Activated naive CD4-positive, alpha-beta T cell (primary cell): ENCODE measurements around the gene IGFL3.

Experiments
- DNase-seq, 4 experiments: peaks; one replicate each; lab custom pipeline; 2025; lab: John Stamatoyannopoulos, UW

The IGFL3 gene

DNA sequence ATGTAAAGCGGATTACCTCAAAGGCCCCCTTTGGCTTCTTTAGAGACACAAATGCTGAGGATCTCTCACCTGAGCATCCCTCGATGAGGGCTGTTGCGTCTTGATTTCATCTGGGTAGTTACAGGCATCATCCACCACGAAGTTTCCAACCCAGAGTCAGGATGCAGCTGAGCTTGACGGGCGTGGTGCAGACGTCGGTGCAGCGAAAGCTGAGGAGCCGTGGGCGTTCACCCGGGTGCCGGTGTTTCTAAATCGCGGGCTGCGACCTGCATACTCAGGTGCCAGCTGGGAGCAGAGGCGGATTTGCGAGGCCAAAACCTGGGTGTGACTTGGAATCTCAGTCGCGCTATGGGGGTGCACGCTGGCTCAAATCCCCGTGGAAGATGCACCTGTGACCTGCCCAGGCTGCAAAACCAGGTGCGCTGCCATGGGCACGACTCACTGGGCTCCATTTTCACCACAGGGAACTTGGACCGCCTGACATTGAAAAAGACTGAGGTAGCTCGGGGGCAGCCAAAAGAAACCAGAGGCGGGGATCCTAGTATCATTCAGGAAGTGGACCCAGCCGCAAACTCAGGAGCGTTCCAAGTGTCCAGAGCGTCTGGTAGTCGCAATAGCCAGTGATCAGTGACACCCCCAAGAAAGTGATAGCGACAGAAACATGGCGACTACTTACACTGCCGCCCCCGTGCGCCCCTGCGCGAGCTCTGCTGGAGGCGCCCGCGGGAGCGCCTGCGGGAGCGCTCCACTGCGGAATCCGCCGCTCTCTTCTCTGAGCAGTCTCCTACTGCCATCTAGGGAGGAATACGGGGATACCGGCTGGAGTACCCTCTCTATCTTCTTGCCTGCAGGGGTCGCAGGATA is 47.3 kb downstream of the IGFL3 start:
- DNase-seq: no peak

DNA sequence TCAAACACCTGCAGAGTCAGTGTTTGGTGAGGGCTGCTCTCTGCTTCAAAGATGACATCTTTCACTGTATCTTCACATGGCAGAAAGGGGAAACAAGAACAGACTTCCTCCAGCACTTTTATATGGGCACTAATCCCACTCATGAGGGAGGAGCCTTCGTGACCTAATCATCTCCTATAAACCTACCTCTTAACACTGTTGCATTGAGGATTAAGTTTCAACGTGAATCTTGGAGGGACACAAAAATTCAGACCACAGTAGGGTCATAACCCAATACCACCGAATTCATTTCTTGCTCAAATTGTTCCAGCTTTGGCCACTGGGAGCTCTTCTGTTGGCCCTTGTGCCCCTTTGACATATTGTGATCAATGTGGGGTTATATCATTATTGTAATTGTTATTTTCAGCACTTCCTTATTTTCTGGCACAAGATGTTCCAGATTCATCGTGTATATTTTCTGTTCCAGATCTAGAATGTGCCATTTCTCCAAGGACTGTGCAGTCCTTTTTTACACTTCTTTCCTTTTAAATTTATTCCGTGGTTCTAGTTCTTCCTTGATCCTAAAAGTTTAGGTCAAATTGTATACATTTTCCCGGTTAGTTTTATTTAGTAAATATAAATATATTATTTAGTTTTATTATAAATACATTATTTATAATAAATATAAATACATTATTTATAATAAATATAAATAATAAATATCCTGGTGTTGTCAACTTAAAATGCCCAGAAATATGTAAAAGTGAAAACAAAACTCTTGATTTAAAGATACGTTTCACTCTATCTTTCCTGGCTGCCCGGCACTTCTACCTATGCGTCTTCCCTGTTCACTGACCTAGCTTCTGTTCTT is 48.2 kb downstream of the IGFL3 start:
- DNase-seq: no peak

DNA sequence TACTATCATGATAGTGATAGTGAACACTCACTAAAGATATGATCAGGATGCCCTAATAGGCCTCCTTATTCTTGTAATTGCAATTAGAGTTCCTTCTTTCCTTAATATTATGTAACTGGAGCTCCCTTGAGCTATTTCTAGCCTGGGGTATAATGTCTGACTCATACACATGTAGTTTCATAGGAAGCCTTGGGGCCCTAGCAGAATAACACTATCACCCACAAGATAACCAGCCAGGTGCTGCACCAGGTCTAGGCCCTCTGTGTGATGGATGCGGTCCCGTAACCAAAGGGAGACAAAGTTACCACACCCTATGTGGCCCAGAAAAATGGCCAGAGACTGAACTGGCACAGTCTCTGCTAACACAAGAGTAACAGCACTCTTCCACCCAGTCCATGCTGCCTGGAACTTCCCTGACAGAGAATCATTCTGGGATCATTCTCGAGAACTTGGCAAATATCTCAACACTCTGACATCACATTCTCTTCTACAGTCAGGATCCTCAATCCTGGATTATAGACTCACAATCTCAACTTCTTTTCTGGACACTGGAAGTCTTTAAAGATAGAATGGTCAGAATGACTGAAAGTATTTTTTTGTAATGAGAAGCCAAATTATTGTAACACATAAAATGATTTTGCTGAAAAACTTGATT is 51.1 kb downstream of the IGFL3 start:
- no peak for DNase-seq
